GM21381 (cell line): ENCODE data around the gene ADGRE3.
A peak's percentile ranks its signal among the peaks of the same experiment; 100 is the strongest.

Experiments used
- ATAC-seq: cut with Tn5 transposase; IDR thresholded peaks from one replicate; pipeline ENCODE4 v1.9.1; 2021; ENCODE audit warnings: mild to moderate bottlenecking, moderate library complexity; ENCODE audit not compliant: unreplicated experiment

Gene ADGRE3

GRCh38 chr19:14674764-14675163 is at the start of gene ADGRE3:
TSS of gene ADGRE3 (minus strand) at chr19:14674844. CDS start at chr19:14674770, 74 bp downstream.
- no peak for ATAC-seq

DNA sequence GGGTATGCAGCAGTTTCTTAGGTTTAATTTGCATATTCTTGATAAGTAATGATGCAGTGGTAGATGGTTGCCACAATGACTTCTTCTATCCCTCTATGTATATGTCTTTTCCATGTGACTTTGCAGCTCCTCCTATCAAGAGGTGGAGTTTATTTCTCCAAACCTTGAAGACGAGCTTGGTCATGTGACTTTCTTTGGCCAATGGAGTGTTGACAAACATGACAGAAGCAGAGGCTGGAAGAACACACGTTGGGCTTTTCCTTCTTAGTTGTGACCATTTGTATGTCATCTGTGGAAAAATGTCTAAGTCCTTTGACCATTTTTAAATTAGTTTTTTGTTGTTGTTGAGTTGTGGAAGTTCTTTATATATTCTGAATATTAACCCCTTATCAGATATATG is 47.5 kb upstream of the ADGRE3 start:
- no peak for ATAC-seq

- no peak for ATAC-seq
These were observed 44.5 kb upstream of the ADGRE3 start for GRCh38 chr19:14719162-14719561.

GRCh38 chr19:14718522-14719116 is 44.0 kb upstream of the ADGRE3 start:
- ATAC-seq: no peak

DNA sequence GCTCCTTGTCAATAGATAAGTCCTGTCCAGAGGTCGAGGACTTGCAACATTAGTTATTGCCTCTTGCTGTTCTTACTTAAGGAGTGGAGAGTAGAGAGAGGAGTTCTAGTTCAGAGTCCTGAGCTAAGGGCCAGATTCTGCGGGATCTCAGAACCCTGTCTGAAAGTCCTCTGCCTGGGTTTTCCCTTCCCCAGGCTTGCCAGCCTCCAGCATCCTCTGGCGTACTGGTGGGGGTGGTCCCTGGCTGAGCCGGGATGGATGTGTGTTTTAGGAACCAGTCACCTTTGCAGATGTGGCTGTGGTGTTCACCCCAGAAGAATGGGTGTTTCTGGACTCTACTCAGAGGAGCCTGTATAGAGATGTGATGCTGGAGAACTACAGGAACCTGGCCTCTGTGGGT is 41.2 kb upstream of the ADGRE3 start:
- ATAC-seq: no peak

GRCh38 chr19:14704450-14704849 is 29.8 kb upstream of the ADGRE3 start:
- ATAC-seq: no peak

DNA sequence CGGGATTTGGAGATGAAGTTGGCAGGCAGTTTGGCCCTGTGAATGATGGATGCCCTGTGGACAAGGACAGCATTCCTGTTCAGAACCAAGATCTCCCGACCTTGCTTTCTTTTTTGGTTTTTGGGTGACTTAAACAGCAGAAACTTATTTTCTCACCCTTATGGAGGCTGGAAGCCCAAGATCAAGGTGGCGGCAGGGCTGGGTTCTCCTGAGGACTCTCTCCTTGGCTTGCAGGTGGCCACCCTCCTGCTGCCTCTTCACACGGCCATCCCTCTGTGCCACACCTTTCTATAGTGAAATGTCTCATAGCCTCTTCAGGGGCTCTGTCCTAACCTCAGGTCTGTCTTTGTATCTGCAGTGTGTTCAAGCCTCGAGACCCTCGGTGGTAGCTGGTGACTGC is 29.2 kb upstream of the ADGRE3 start:
- no peak for ATAC-seq

GRCh38 chr19:14700711-14701375 is 26.2 kb upstream of the ADGRE3 start:
- ATAC-seq: no peak

GRCh38 chr19:14699641-14700040 is 25.0 kb upstream of the ADGRE3 start:
- no peak for ATAC-seq

DNA sequence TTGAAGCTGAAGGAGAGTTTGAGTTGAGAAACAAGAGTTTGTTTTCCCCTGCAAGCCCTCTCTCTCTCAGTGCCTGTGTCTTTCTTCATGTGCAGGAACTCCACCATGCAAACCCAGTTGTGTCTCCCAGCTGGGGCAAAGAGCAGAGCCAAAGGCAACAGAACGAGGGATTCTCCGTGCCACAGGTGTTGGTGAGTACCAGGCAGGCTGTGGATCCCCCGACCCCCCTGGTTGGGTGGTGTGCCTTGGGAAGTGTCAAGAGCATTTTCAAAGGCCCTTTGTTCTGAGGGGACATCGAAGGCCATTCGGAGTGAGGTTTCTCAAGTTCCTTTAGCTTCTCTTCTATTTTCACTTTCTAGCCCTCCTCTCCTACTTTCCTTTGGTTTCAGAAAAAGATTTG is 20.8 kb upstream of the ADGRE3 start:
- ATAC-seq: no peak

GRCh38 chr19:14694641-14695266 is 20.1 kb upstream of the ADGRE3 start:
- no peak for ATAC-seq

DNA sequence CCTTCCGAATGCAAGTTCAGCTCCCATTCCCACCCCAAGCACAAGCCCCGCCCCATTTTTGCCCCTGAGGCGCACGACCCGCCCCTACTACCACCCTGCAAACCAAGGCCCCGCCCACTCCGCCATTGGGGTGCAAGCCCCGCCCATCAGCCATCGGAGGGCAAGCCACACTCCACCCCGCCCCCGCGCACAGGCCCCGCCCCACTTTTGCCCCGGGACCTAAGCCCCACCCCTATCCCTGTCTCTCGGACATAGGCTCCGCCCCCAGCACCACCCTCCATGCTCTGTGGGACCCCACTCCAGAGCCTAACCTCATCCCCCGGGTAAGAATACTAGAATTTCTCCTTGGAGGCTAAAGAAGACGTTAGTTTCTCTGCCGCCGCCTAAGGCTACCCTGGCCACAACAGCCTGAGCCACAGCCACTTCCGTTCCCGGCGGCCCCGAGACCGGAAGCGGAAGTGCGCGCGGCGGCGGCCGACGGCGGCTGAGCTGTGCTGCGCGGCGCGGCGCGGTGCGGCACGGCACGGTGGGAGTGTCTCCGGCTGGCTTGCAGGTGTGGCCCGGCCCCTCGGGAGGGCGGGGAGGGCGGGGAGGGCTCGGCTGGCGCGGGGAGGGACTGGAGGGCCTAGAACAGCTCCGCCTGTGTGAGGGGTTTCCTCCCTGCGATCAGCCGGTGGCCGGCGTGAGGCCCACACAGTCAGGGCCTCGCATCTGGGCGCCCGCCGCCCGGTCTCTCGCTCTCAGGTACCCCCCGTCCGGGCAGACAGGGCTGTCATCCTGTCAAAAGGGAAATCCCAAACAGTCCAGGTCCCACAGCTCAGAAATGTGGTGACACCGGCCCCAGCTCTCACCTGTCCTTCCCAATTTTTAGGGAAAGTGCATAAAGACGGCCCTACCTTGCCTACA is 15.2 kb upstream of the ADGRE3 start, which contains the start of gene ZNF333:
Gene ZNF333 (plus strand): TSS at position 451 of the 906 bp plus-strand sequence. CDS start 3,444 bp downstream, outside the sequence.
- ATAC-seq: peak; percentile 91

DNA sequence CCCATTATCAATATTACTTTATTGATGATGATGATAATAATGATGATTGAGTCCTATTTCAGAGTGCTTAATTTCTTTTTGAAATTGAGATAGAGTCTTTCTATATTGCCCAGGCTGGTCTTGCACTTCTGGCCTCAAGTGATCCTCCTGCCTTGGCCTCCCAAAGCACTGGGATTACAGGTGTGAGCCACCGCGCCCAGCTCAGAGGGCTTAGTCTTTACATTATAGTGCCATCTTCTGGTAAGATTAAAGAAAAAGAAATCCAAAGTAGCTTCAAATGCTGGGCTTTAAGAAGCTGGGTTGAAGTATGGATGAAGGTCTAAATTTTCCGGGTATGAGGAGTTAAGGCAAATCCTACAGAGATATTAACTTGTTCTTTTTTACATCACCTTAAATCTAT is 11.8 kb upstream of the ADGRE3 start:
- ATAC-seq: no peak

GRCh38 chr19:14683439-14683838 is 8.8 kb upstream of the ADGRE3 start:
- ATAC-seq: no peak

DNA sequence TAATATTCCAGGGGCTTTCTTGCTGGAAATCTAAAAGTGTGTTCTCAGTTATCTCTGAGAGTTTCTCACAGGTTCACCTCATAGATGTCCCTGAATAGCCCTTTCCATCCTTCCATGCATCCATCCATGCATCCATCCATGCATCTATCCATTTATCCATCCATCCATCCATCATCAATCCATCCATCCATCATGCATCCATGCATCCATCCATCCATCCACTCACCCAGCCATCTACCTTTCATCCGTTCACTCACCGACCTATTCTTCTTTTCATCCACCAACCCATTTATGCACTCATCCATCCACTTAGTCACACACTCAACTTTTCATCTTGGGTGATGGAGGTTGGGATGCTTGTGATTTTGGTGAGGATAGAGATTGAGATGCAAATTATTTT is 7.4 kb upstream of the ADGRE3 start:
- ATAC-seq: no peak

DNA sequence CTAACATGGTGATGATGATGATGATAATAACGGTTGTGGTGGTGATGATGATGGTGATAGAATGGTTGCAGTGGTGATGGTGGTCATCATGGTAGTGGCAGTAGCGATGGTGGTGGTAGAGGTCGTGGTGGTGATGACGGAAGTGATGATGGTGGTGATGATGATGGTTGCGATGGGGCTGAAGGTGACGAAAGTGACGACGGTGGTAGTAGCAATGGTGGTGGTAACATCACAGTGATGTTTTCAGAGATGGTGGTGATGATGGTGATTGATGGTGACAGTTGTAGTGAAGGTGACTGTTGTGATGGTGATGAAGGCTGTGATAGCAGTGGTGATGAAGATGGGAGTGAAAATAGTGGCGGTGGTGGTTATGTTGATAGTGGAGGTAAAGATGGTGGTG is 3.6 kb upstream of the ADGRE3 start:
- ATAC-seq: no peak

DNA sequence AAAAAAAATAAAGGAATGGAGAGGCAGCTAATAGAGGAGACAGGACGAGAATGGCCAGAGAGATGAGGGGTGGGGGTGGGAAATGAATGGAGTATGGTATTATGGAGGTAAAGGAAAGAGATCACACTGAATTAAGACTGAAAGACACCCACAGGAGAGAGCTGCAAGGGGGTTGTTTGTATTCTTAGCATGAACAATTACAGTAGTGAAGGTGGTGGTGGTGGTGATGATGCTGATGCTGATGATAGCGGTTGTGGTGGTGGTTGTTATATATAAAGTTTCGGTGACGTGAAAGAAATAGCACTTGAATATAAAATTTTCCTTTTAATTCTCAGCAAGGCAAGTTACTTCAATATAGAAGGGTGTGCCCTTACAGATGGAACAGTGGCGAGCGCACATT is 2.8 kb upstream of the ADGRE3 start:
- ATAC-seq: no peak

- no peak for ATAC-seq
These were observed 2.1 kb upstream of the ADGRE3 start for GRCh38 chr19:14676762-14677161.

DNA sequence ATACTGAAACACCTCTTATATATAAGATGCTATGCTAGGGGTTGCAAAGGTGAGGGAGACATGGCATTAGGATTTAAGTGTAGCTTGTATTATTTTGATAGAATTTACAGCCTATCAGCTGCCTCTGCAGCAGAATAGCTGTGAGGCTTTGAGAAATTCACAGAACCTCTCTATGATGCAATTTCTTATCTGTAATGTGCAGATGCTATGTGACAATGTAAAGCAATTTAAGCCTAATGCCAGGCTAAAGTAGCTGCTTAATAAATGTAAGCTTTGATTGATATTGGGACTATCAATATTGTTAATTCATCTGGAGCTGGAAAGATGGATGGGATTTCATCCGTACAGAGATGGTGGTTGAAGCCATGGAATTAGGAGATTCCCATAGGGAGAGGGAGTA is 1.6 kb downstream of the ADGRE3 start:
- ATAC-seq: no peak

DNA sequence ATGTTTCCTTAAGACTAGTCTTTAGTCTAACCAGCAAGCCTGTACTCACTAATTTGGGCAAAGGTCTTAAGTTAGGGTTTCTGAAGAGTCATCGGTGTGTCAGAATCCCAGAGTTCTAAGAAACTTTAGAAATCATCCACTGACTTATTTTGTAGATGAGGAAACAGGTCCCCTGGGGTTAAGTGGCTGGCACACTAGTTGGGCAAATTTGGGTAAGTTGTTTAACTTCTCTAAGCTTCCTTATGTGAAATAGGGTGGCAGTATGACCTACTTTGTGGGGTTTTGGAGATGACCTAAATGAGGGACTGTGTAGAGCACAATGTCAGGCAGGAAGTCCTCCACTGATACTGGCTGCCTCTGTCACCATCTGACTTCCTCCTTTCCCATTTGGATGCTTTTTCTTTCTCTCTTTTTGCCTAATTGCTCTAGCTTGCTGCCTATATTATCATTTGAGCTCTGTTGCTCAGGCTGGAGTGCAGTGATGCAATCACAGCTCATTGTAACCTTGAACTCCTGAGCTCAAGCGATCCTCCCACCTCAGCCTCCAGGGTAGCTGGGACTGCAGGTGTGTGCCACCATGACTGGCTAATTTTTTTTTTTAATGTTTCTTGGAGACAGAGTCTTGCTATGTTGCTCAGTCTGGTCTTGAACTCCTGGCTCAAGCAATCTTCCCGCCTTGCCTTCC is 2.3 kb downstream of the ADGRE3 start:
- ATAC-seq: no peak

DNA sequence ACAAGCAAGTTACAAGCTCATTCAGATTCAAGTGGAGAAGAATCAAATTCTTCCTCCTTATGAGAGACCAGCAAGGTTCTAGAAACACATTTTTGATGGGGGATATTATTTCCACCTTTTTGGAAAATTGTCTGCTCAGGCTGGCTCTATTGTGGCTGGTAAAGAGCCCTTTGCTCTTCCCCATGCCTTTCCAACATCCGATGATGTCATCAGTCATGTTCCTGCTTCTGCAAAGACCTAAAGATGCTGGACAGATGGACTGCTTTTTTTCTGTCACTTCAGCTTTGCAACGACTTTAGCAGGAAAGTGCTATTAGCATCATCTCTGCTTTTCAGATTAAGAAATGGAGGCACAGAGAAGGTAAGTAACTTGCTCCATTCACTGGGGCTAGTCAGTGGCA is 4.2 kb downstream of the ADGRE3 start:
- ATAC-seq: no peak
